HG02610 (cell line): ENCODE measurements around the gene DSC3.

Experiments
- ATAC-seq: cut with Tn5 transposase; IDR thresholded peaks from one replicate; pipeline ENCODE4 v1.9.1; 2021; ENCODE audit warnings: mild to moderate bottlenecking, moderate library complexity; ENCODE audit not compliant: unreplicated experiment

Gene DSC3

DNA sequence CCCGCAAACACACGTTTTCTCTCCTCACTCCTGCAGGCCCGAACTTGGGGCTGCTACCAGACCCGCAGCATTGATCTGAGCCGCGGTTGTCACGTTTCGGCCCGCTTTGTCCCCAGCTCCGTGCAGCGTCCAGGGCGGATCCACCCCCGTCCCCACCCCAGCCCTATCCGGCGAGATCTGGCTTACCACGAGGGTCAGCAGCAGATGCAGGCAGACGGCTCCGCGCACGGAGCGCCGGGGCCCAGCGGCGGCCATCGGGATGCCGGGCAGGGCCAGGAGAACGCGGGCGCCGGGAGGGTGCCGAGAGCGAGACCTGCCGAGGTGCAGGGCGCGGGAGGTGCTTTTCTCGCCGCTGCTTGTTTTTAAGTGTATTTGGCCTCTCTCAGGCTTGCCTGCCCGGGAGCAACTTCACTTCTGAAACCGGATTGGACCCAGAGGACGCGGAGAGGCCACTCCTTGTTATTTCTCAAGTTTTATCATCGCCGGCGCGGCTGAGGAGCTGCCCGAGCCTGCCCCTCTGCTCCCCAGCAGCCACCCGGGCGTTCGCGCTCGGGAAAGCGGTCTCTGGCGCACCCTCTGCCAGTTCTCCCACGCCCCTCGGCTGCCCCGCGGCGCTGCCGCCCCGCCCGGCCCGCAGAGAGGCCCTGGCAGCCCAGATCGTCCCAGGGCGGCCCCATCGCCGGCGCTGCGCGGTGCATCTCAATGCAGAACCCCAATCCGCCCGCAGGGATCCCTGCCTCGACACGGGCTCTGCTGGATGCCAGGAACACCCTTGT lies at the start of gene DSC3:
DSC3 (minus strand) TSS at position 337 of the 776 bp plus-strand sequence; CDS start at position 255, 82 bp downstream.
- peak; percentile 28 for ATAC-seq

DNA sequence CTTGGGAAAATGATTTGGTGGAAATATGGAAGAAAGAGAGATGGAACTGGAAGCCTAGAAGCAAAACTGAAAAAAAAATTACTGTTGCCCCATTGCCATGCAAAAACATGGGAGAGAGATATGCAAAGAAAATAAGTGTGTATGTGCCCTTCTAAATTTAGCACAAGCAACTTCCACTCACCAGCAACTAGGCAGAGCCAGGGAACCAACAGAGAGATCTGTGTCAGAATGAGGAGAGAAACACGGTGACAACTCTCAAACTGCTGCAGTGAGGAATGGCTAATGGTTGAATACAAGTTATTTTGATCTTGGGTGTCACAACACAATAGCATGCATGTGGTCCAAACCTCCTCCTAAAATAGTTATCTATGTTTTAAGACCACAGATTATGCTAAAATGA lies 48.8 kb upstream of the DSC3 start:
- ATAC-seq: no peak

DNA sequence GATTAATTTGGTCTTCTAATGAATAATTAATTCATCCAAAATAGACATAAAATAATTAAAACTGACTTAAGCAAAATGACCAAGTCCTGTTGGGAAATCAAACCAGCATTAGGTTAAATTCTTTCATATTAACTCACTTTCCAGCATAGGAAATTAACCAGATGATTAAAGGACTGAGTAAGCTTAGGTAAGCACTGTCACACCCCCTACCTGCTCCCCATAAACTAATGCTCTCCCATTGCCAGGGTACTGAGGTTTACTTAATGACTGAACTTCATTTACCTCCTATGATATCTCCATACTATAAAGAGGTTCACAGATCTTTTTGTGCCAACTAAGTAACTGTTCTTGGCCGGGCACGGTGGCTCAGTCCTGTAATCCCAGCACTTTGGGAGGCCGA lies 46.0 kb upstream of the DSC3 start:
- ATAC-seq: no peak

DNA sequence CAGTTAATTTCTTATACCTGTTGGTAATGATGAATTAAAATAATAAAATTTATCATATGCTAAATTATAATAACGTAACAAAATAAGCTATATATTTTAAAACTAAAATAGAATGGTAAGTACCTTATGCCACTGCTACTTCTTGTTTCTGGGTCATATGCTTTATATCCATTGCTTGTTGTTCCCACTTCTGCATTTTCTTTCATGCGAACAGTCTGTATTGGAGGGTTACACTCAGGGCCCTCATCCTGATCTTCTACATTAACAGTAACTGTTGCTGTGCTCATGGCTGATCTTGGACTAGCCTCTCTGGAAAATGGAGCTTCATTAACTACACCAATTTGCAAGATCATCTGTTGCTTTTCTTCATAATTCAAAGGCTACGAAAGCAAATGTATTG lies 37.4 kb upstream of the DSC3 start:
- no peak for ATAC-seq

DNA sequence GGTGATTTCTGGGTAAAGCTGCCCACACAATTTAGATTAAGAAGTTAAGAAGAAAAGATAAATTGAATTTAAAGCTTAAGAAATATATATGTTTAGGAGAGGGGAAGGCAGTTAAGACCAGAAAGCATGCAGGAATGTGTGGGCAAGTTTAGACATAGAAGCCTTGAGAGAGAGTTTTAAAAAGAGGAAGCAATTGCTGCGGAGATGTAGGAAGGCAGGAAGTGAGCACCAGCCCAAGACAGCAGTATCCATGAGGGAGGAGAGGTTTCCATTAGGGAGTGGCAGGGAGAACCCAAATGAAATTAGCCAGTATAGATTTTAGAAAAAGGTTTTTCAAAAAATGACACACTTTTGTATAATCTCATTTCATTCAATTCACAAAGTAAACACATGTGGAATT lies 35.3 kb upstream of the DSC3 start:
- no peak for ATAC-seq

DNA sequence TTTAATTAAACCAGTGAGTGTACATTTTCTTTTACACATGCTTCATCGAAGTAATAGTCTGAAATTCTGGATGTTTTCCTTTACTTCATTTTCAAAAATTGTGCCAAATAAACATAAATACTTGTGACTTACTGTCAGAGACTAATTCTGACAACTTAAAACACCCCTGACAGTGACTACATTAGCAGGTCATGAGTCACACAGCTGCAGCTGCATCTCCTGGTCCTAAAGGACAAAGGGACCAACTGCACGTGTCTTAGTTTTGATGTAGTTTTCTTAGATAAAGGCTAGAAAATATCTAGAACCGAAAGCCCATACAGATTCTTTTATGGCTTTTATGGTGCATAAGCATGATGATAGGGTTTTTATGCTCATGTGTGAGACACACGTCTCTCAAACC lies 29.6 kb upstream of the DSC3 start:
- no peak for ATAC-seq

DNA sequence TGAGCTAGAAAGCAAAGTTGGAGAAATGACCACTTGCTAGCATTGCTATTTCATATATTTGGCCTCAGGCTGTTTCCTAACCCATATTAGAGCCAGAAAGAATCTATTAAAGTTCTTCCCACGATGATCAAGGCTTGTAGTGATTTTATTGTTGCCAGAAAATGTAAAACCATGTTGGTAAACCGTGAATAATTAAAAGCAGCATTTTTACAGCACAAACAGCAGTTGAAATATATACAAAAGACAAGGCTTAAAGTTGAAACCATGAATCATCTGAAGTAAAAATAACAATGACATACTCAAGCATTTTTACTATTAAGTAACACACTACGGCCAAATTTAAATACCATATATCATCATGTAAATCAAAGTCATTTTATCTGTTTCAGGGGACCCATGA lies 27.7 kb upstream of the DSC3 start:
- ATAC-seq: no peak

DNA sequence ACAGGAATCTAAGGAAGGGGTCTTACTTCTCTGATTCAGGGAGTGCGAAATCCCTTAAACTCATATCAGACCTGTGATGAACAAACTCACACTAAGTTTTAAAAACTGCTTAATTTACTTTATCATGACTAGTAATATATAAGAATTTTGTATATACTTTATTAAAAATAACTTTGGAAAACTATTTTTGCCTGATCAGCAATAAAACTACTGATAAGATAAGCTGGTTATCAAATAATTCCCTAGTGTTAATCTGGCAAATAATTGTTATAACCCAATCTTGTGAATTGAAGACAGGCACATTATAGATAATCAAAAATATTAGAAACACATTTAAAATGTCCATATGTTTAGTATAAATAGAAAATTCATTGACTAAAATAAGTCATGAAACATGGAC lies 23.7 kb upstream of the DSC3 start:
- ATAC-seq: no peak

DNA sequence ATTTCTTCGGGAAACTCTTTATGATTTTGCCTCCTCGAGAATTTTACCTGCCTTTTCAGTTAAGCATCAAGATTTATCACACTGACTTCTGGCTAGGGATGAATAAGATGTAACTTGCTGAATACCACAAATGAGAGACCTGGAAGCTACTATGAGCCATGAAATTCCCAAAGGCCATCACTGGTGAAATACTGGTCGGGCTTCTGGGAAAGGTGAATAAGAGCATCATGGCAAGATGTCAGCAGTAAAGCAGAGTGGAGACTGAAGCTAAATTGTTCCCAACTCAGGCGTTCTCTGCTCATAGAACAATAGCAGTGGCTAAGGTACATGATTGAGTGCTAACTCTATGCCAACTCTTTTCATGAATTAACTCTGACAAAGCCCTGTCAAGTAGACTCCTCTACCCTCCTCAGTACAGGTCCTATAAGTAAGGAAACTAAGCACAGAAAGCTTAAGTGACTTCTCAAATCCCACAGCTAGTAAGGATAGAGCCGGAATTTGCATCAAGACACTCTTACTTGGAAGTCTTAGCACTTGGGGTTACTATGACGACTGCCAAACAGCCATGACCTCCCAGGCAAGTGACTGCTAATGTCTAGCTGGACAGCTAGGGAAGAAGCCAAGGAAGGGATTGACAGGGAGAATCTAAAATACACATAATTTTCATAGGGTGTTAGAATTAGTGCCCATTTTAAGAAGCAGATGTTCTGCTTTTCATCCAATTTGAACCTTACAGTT lies 22.7 kb upstream of the DSC3 start:
- ATAC-seq: no peak

DNA sequence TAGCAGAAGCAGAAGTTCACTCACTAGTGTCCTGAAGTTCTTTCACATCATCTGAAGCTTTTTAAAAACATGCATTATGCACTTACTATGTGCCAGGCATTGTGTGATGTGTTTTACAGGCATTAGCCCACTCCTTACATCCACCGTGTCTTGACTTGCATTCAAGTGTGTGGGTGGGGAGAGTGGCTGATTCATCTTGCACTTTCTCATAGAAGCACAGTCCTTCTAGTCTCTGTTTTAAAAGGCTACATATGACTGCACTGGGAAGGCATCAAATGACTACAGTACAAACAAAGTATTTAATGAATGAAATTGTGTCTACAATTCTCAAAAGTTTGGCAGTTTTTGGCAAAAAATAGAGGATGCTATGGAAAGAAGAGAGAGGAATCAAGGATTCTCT lies 21.6 kb upstream of the DSC3 start:
- peak; percentile 82 for ATAC-seq

DNA sequence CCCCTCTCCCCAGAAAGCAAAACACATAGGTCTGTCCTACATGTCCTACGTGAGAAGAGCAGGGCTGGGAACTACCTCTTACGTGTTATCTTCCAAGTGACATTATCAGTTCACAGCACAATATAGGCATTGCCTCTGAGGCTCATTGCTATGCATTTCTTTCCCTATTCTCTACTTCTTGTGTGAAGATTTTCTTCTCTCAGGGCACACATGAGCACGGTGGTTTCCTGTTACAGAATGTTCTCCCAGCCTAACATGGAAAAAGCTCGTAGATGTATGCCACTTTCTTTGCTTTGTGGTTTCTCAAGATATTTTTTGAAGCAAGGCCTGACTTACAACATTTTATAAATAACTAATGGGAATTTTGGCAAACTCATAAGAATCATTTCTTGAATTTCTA lies 19.4 kb upstream of the DSC3 start:
- peak; percentile 71 for ATAC-seq

DNA sequence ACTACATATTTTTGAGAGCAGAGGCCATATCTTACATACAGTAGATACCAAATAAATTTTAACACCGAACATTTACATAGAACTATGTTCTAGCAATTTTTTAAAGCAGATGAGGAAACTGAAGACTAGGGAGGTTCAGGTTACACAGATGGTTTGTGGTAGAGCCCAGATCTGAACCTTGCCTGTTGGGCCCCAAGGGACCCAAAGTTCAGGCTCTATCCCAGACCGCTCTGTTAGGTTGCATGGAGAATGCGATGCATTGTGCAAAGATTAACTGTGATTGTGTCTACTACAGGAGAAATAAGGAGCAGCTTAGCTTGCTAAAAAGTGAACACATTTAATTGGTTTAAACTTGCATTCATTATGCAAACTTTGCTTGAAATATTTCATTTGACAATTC lies 16.4 kb upstream of the DSC3 start:
- no peak for ATAC-seq

DNA sequence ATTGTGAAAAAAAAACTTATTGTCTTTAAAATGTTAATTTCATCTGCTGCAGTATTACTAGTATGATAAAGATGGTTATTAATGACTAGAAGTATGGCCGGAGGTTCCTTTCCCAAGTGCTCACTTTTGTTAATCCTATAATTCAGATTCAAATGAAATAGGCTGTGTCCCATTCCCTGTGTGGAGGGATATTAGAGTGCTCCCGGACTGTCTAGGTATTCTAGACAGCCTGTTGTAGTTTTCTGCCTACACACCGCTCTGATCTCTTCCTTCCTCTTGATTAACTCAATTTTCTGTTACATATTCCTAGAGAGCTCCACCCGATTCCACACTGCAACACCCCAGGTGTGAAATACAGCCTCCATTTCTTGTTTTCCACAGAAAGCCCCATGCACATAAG lies 15.4 kb upstream of the DSC3 start:
- no peak for ATAC-seq

DNA sequence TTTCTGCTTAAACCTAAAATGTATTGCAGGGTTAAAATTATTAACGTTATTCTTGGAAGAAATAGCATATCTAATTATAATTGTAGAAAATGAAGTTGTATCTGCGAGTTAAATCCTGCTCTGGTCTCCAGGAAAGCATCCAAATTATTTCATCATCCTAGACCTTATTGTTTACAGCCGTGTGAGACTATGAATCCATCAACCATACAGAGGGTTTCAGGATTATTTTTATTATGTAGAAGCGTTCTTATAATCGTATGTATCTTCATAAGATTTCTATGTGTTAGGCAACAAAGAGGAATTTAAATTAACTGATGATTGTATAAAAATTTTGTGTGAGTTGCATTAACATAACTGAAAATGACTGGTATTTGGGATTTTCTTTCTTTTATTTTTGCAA lies 14.5 kb upstream of the DSC3 start:
- no peak for ATAC-seq

DNA sequence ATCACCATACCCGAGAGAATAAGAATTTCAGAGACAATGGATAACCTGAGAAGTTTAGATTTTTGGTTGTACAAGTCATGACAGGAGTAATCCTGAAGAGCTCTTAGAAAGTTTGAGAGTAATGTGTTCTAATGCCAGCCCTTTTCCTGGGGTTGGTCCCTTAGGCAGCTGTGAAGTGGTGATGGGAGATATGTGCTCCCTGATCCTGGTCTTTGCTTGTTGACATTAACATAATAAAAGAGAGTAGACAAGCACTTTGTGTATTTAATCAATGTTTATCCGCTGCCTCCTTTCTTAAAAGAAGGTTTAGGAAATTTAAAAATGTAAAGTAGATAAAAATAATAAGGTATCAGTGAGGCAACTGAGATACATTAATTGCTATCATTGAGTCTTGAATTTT lies 13.8 kb upstream of the DSC3 start:
- ATAC-seq: no peak

DNA sequence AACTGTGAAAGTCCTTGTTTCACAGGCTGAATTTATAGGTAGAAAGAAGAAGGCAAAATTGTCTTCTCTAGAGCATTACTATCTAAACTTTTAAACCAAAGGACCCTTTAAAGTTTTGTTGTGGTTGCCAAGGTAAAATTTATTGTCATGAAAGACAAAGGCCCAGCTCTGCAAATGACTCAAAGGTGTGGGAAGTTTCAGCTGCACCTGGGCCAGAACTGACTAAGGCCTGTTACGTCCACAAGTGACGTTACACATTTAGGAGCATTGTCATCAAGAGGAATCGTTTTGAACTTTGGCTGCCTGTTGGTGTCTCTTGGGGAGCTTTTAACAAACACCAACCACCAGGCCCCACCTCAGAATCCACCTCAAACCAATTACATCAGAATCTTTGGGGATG lies 8.1 kb upstream of the DSC3 start:
- ATAC-seq: peak; percentile 84

DNA sequence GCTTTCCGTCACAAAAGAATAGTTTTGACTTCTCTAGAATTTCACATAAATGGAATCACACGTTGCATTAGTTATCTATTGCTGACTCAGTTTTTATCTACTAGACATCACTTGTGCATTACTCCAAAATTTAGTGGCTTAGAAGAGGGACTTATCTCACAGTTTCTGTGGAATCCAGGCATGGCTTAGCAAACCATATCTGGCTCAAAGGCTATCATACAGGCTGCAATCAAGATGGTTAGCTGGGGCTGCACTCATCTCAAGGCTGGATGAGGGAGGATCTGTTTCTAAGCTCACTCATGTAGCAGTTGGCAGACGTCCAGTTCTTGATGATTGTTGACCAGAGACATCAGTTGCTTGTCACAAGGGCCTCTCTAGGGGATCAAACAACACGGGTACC lies 6.6 kb upstream of the DSC3 start:
- ATAC-seq: no peak

DNA sequence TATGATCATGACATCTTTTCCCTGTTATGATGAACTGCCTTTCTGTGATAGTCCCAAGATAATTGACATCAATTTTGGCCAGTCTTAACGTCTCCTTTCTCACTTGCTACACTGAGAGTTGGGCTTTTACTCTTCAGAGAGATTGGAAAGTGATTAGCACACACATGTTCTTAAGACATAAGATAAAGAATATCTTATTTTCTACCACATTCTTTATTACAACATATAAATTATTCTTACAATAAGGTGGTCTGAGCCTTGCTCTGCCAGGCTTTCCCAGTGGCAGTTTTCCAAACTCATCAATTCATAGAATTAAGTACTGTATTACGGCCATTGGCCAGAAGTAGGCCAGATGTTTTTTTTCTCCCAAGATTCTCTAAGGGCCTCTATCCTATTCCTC lies 5.7 kb upstream of the DSC3 start:
- ATAC-seq: no peak

DNA sequence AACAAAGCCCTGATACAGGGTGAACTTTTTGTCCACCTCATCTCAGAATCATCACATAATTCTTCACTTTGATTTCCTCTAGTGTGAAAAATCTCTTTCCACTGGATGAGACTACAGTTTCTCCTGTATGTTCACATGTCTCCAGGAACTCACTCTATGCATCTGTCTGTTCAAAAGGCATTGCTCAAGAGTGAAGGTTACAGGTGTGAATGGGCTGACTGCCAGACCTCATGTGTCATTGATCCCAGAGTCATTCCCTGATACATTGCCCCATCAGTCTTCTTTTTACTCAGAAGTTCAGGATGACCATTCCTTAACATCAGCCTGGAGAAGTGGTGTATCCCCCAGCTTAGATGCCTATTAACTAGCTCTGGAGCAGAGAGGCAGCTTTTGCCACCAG lies 4.4 kb upstream of the DSC3 start:
- ATAC-seq: no peak

DNA sequence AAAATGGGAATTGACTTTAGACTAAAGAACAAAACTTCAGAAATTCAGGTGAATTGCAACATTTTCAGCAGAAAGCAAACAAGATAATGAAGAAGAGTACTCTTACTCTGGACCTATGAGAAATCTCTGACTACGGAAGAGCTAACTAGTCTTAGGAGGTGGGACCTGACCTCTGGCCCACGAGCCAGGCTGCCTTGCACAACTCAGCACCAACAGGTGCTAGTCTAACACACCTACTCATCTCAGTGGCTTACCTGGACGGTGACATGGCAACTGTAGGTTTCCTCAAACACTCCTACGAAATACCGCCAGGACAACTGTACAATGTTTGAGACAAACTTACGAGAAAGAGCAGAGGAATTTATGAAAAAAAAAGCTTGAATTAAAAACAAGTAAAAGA lies 3.1 kb upstream of the DSC3 start:
- no peak for ATAC-seq

DNA sequence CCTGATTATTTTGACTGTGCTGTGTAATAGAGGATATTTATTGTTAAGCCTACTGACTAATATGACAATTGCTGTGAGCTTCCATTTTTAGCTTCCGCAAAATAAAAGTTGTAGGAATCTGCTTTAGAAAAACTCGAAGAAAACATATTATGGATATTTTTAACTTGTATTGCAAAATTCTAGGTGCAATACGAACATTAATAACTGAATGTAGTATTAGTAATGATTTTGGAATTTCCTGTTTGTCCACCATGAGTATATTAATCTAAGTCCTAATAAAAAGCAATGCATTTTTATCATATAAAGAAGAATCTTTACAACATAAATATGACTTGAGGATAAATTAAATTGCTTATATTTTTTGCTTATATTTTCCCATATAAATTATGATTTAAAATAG lies 2.4 kb upstream of the DSC3 start:
- ATAC-seq: no peak

DNA sequence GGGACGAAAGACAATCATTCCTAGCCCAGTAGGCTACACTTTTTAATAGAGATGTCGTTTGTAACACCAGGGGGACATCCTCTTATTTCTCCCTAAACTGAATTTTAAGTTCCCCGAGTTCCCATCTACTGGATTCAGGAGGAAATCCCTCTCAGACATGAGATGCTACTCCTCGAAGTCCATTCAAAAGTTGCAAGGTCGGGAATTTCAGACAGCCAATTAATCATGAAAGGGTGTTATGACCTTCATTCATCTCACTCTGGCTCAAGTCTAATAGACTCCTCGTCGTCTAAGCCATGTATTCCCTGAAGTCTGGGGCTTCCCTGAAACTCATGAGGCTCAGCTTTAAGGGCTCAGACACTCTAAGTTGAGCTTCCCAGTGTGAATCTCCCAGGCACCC lies 1.2 kb upstream of the DSC3 start:
- no peak for ATAC-seq

DNA sequence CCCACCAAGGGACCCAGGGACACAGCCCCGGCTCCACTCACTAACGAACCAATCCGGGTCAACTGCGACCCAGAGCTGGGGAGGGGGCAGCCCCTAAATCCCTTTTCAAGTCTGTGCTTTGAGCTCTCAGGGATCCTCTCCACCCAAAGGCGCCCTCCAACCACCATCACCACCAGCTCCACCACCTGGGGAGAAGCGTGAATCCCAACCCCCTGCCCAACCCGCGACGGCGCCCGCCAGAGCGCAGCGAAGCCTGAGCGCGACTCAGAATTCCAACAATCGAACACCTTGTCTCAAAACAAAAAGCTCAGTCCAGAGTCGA lies 497 bp downstream of the DSC3 start:
- peak; percentile 27 for ATAC-seq
